Stomach (tissue), 4 donors: ENCODE data around the gene DOCK11.

ENCODE experiments used
- CTCF ChIP-seq, 7 experiments: fragments of 450-650 bp in 4 of 7; fragments of 200-600 bp in 3 of 7; sonication (generic) in 3 of 7; IDR thresholded peaks; one replicate each; pipeline ENCODE4 v1.5.1; 2016 to 2019; ENCODE audit warnings: antibody characterized with exemption in 7 of 7, control low read depth in 2 of 7, mild to moderate bottlenecking in 1 of 7
- EP300 ChIP-seq: sonication (generic); formaldehyde crosslinking; IDR thresholded peaks from one replicate; pipeline ENCODE4 v1.6.1; 2017; ENCODE audit warnings: antibody characterized with exemption
- POLR2A ChIP-seq, 4 donors: fragments of 450-650 bp; IDR thresholded peaks; one replicate each; pipeline ENCODE4 v1.6.1; 2016; ENCODE audit warnings: antibody characterized with exemption in 4 of 4, control low read depth in 2 of 4, mild to moderate bottlenecking in 1 of 4, moderate library complexity in 1 of 4
- POLR2AphosphoS5 ChIP-seq, 3 donors: sonication (generic); formaldehyde crosslinking; IDR thresholded peaks; one replicate each; pipeline ENCODE4 v1.6.1; 2016; ENCODE audit warnings: antibody characterized with exemption in 3 of 3

- no peak for TF ChIP-seq CTCF (IDR thresholded peaks at IDR 0.05)
- no peak for TF ChIP-seq EP300
- TF ChIP-seq POLR2A (IDR thresholded peaks at IDR 0.05) = no peak
- no peak for TF ChIP-seq POLR2AphosphoS5 (IDR thresholded peaks at IDR 0.05)
These were observed 28.7 kb downstream of the DOCK11 start for GRCh38 chrX:118524344-118524743.
